RWPE2 (cell line): ENCODE results near the gene EVL.

Experiments
- ATAC-seq: fragments of 200-7000 bp; cut with Tn5 transposase; 3 replicates; pipeline ENCODE4 v1.9.1; 2021; ENCODE audit warnings: low read depth
- DNase-seq: peaks from one replicate; pipeline ENCODE4 v3.0.0-alpha.2; 2020; ENCODE audit warnings: low spot score
- H3K27ac ChIP-seq: fragments of 450-650 bp; 2 replicates; pipeline ENCODE4 v1.5.1; 2017; ENCODE audit warnings: mild to moderate bottlenecking; ENCODE audit not compliant: poor library complexity, severe bottlenecking
- H3K27me3 ChIP-seq: fragments of 250-450 bp; sonication (Bioruptor Pico); 2 replicates; pipeline ENCODE4 v1.5.1; 2021; ENCODE audit warnings: mild to moderate bottlenecking, moderate library complexity; ENCODE audit not compliant: insufficient read depth, poor library complexity, severe bottlenecking
- H3K36me3 ChIP-seq: fragments of 250-450 bp; sonication (Bioruptor Pico); 2 replicates; pipeline ENCODE4 v1.5.1; 2020; ENCODE audit warnings: low read depth, mild to moderate bottlenecking, moderate library complexity
- H3K4me1 ChIP-seq: fragments of 250-450 bp; sonication (Bioruptor Pico); 2 replicates; pipeline ENCODE4 v1.5.1; 2021; ENCODE audit warnings: mild to moderate bottlenecking, moderate library complexity; ENCODE audit not compliant: insufficient read depth, poor library complexity, severe bottlenecking
- H3K4me3 ChIP-seq: fragments of 250-450 bp; sonication (Bioruptor Pico); 2 replicates; pipeline ENCODE4 v1.5.1; 2021; ENCODE audit warnings: mild to moderate bottlenecking, moderate library complexity; ENCODE audit not compliant: severe bottlenecking
- H3K9me3 ChIP-seq: fragments of 250-450 bp; sonication (Bioruptor Pico); 2 replicates; pipeline ENCODE4 v1.5.1; 2021; ENCODE audit warnings: mild to moderate bottlenecking, moderate library complexity; ENCODE audit not compliant: severe bottlenecking
- CTCF ChIP-seq: fragments of 450-650 bp; IDR thresholded peaks from one replicate; pipeline ENCODE4 v1.5.1; 2017; ENCODE audit warnings: mild to moderate bottlenecking, moderate library complexity; ENCODE audit not compliant: poor library complexity, severe bottlenecking

Gene EVL

GRCh38 chr14:100165831-100166440 lies 100.7 kb downstream of the EVL start:
- no peaks in the 10 kb centered on the region for H3K36me3 ChIP-seq
- DNase-seq (peak; percentile 64), ATAC-seq (no peak)
- TF ChIP-seq CTCF: no peak
- no peaks in the 10 kb centered on the region for H3K4me1 ChIP-seq
- no peak overlapping the region for H3K4me3 ChIP-seq
- H3K27me3 ChIP-seq: peaks cover 5% of the 10 kb centered on the region
- no peak overlapping the region for H3K27ac ChIP-seq
- no peaks in the 10 kb centered on the region for H3K9me3 ChIP-seq

GRCh38 chr14:100168506-100168905 lies 103.3 kb downstream of the EVL start:
- Histone ChIP-seq H3K4me1 (no peaks in the 10 kb centered on the region), H3K9me3 (no peaks in the 10 kb centered on the region), H3K27me3 (peaks cover 5% of the 10 kb centered on the region), H3K4me3 (no peak overlapping the region), H3K27ac (no peak overlapping the region), H3K36me3 (no peaks in the 10 kb centered on the region)
- ATAC-seq (no peak), DNase-seq (no peak)
- no peak for TF ChIP-seq CTCF

GRCh38 chr14:100170880-100171279 lies 105.7 kb downstream of the EVL start:
- Histone ChIP-seq H3K27ac (no peak overlapping the region), H3K4me1 (no peaks in the 10 kb centered on the region), H3K36me3 (no peaks in the 10 kb centered on the region), H3K4me3 (no peak overlapping the region), H3K9me3 (no peaks in the 10 kb centered on the region), H3K27me3 (peaks cover 5% of the 10 kb centered on the region)
- no peak for DNase-seq
- TF ChIP-seq CTCF: no peak
- no peak for ATAC-seq

- no peak overlapping the region for H3K27ac ChIP-seq
- no peaks in the 10 kb centered on the region for H3K36me3 ChIP-seq
- no peak for ATAC-seq
- no peak for TF ChIP-seq CTCF
- H3K9me3 ChIP-seq: no peaks in the 10 kb centered on the region
- no peak for DNase-seq
- no peaks in the 10 kb centered on the region for H3K27me3 ChIP-seq
- H3K4me3 ChIP-seq: no peak overlapping the region
- no peaks in the 10 kb centered on the region for H3K4me1 ChIP-seq
These were observed 107.6 kb downstream of the EVL start for GRCh38 chr14:100172811-100173210.

- no peaks in the 10 kb centered on the region for H3K27me3 ChIP-seq
- no peak overlapping the region for H3K4me3 ChIP-seq
- H3K27ac ChIP-seq: no peak overlapping the region
- H3K36me3 ChIP-seq: no peaks in the 10 kb centered on the region
- no peak for TF ChIP-seq CTCF
- no peak for ATAC-seq
- no peaks in the 10 kb centered on the region for H3K9me3 ChIP-seq
- H3K4me1 ChIP-seq: no peaks in the 10 kb centered on the region
- no peak for DNase-seq
These were observed 108.1 kb downstream of the EVL start for GRCh38 chr14:100173353-100173752.
